TTC549 (cell line): Measurements from ENCODE around the gene ZNF653.
"Not testable (repeated sequence)": the region's sequence is repeated elsewhere in the genome, so short reads cannot be mapped to it uniquely, and the experiment has no call there.

Source experiments
- FAIRE-seq: peaks from 2 replicates; lab custom pipeline; 2012; peaks lifted over from hg19 to GRCh38; lab: Jason Lieb, UNC

ZNF653 gene

GRCh38 chr19:11481534-11482383 lies 23.9 kb downstream of the ZNF653 start:
- peak; percentile 68 for FAIRE-seq

DNA sequence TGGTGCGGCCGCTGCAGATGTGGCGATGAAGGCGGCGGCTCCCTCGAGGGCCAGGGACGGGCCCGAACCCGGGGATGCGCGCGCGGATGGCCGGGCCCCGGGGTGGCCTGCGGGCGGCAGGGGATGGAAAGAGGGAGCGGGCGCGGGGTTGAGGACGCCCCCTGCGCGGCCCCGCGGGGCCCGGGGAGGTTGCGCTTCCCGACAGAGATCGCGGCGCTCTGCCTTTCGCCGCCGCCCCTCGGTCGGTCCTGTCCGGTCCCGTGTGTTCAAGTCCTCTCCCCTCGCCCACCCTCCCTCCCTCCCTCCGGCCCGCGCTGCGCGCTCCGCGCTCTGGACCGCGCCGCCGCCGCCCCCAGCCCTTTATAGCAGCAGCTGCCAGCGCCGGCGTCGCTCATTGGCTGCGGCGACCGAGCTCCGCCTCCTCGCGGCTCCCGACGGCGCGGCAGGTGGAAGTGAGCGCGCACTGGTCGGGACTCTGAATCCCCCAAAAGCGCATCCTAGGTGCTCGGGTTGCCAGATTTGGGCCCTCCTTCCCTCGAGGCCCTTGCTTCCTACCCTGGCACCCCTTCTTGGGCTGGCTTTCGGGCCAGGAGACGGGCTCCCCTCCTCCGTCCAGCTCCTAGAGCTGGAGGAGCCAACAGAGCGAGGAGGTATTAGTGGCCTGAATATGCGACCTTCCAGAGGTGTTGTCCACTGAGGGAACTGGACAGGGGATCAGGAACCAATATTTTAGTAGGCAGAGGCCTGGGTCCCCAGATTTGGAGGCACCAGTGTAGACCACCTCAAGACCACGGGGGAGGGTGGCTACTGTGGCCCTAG lies 24.7 kb downstream of the ZNF653 start, which contains the start of gene ELAVL3:
Gene ELAVL3, minus strand, starts transcription at position 332 of the 819 bp plus-strand sequence. CDS start 438 bp downstream, outside the sequence.
- FAIRE-seq: no peak

- FAIRE-seq: no peak
Observed at GRCh38 chr19:11479898-11480714, 25.5 kb downstream of the ZNF653 start.

DNA sequence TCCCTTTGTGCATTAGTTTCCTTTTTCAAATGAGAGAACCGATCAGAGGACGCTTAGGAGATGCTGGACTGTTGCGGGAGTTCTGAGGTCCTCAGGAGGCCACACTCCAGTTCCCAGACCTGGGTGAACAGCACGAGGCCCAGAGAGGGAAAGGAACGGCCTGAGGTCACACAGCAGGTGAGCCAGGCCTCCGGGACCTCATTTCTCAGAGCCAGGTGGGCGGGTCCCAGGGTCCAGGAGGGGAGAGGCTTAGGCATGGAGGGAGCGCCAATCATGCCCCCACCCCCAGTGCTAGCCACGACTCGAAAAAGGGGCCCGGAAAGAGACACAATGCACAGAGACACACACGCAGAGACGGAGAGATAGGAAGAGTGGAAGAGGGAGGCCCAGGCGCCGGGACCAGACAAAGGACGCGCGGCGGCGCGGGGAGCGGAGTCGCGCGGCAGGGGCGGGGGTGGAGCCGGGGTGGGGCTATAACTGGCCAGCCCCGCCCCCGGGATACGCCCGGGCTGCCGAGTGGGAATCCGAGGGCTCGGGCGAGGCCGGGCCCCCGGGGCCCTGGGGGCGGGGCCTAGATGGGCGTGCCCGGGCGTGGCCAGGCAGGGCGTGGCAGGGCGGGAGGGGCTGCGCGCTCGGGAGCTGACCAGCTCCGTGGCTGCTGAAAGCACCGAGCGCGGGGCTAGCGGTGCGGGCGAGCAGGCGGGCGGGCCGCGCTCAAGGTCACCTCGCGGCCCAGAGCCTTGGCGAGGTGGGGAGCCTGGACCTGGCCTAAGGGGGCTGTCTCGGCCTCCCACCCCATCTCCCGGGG lies 26.3 kb downstream of the ZNF653 start:
- no peak for FAIRE-seq

GRCh38 chr19:11478167-11479089 lies 27.2 kb downstream of the ZNF653 start:
- no peak for FAIRE-seq

DNA sequence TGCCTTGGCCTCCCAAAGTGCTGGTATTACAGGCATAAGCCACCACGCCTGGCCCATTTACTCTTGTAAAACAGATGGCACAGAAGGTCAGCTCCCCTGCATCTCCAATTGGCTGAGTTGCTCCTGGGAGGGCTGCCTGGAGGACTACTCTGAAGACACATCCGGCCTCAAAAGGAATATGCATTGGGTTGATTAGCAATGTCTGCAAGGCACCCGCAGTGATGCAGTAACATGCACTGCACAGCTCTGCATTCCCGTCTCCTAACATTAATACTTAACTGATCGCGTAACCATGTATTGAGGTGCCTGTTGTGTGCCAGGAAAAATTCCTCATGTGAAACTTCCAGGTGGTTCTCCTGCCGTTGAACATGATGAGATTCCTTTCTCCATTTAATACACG lies 29.8 kb downstream of the ZNF653 start:
- FAIRE-seq: no peak

GRCh38 chr19:11475343-11475742 lies 30.3 kb downstream of the ZNF653 start:
- not testable (repeated sequence) for FAIRE-seq

GRCh38 chr19:11473725-11474124 lies 31.9 kb downstream of the ZNF653 start:
- FAIRE-seq: no peak

GRCh38 chr19:11468266-11468845 lies 37.3 kb downstream of the ZNF653 start:
- not testable (repeated sequence) for FAIRE-seq

DNA sequence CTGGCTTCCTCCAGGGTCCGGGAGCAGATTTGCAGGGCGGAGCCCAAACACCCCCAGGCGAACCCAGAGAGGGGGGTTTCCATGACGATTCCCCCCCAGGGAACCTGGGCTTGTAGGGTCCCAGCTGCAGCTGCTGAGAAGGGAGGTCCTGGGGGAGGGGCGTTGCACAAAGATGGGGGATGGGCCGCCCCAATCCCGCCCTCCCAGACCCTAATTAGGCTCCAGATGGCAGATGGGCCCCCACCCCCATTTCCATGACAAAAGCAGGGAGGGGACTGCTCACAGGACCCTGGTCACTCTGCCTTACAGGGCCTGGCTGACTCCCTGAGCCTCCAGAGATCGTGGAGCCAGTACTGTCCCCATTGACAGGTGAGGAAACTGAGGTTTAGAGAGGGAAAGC lies 40.0 kb downstream of the ZNF653 start:
- no peak for FAIRE-seq

DNA sequence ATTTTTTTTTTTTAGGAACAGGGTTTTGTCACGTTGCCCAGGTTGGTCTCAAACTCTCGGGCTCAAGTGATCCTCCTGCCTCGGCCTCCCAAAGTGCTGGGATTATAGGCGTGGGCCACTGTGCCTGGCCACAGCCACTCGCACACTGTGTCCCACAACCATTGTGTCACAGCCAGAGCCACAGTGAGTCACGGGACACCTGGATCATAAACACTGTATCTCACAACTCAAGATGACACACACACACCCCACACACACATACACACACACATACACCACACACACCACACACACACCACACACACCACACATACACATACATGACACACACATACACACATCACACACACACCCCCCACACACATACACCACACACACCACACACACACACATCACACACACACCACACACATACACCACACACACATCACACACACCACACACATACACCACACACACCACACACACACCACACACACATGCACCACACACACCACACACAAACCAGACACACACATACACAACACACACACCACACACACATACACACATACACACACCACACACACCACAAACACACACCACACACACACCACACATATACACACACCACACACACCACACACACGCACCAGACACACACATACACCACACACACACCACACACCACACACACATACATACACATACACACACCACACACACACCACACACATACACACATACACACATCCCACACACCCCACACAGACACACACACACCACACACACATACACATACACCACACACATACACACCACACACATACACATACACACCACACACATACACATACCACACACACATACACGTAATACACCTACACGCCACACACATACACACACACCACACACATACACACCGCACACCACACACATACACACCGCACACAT lies 41.0 kb downstream of the ZNF653 start:
- FAIRE-seq: no peak

- no peak for FAIRE-seq
Observed at GRCh38 chr19:11463391-11463790, 42.2 kb downstream of the ZNF653 start.

GRCh38 chr19:11461453-11461852 lies 44.2 kb downstream of the ZNF653 start:
- no peak for FAIRE-seq

DNA sequence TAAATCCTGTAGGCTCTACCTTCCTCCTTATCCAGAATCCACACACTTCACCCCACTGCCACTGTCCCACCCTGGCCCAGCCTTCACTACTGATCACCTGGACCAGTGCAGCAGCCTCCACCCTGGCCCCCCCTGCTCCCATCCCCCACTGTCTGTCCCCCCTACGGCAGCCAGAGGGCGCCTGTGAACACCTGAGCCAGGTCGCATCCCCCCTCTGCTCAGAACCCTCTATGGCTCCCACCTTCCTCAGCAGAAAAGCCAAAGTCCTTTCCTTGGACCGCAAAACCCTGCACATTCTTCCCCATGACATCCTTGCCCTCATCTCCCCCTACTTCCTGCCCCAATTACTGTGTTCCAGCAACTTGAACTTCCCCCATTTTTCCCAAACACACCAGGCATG lies 45.4 kb downstream of the ZNF653 start:
- FAIRE-seq: no peak

DNA sequence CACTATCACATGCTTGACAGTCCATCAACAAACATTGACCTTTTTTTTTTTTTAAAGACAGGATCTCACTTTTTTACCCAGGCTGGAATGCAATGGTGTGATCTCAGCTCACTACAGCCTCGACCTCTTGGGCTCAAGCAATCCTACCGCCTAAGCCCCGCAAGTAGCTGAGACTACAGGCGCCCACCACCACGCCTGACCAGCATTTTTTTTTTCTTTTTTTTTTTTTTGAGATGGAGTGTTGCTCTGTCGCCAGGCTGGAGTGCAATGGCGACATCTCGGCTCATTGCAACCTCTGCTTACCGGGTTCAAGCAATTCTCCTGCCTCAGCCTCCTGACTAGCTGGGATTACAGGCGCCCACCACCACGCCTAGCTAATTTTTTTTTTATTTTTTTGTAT lies 46.7 kb downstream of the ZNF653 start:
- FAIRE-seq: not testable (repeated sequence)

DNA sequence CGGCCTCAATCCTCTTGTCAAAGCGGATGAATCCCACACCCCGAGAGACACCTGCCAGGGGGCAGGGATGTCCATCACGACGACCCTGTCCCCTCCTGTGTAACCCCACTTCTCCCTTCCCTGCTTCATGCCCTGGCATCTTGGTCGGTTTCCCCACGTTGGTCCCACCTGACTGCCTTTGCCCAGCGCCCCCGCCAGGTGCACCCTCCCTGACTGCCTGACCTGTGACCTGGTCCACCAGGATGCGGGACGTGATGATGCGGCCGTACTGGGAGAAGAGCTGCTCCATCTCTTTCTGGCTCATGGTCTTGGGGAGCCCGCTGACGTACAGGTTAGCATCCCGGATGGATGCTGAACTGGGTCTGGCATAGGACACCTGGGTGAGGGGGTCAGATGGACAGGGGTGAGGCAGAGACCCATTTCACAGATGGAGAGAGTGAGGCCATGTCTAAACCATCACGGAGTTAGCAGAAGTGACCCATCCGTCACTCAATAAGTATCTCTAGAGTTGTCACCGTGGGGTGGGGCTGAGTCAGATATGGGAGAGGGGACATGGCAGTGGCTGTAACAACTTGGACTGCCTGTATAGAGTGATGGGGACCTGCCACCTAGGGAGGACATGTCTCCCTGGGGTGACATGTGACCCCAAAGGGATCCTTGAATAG lies 47.3 kb downstream of the ZNF653 start:
- no peak for FAIRE-seq

DNA sequence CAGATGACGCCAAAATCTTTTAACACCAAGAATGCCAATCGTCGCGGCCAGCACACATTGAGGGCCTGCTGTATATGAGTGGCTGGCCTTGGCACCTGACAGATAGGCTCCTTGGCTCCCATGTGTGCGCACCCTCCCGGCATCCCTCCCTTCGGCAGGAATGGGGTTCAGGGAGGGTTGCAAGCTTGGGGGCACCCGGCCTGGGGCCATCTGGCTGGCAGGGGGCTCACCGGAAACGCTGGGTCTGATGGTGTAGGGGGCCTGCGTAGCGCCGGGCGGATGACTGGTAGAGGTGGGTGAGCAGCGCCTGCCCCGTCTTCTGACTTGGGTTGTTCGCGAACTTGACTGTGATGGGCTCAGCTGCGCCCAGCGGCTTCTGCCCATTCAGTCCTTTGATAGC lies 47.8 kb downstream of the ZNF653 start:
- no peak for FAIRE-seq

DNA sequence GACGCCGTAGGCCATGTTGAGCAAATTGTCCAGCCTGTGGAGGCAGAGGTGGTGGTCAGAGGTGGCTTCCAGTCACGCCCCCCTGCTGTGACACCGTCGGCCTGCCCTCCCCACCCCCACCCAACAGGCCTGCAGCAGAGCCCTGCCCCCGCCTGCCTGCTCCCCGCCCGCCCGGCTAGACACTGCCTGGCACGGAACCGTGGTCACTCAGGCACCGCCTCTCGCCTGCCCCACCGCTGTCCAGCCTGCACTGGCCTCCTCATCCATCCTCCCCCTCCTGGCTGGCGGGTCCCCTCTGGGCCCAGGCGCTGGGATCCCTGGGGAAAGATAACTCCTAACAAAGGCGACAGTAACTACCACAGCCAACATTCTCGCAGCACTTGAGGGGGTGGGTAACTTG lies 48.5 kb downstream of the ZNF653 start:
- FAIRE-seq: no peak
